Measurements from ENCODE around the gene TMA7.

GRCh38 chr3:48432411-48433371 lies 7.4 kb upstream of the TMA7 start:
- peak; percentile 26; the same call in 1 of the 3 replicates for TF ChIP-seq CTCF (IDR thresholded peaks at IDR 0.05)
- TF ChIP-seq POLR2A (IDR thresholded peaks at IDR 0.05; ENCODE audit: low read length): no peak
- TF ChIP-seq MAX (IDR thresholded peaks at IDR 0.05): no peak
- TF ChIP-seq KDM1A (IDR thresholded peaks at IDR 0.05; ENCODE audit: low read depth): no peak
- TF ChIP-seq HEYL (CRISPR knock-in tag; IDR thresholded peaks at IDR 0.05): no peak
- TF ChIP-seq SMC3 (IDR thresholded peaks at IDR 0.05): no peak
- TF ChIP-seq FOSB (CRISPR knock-in tag; IDR thresholded peaks at IDR 0.05): no peak
- TF ChIP-seq TP53 (CRISPR knock-in tag; IDR thresholded peaks at IDR 0.05): no peak
- no peak for TF ChIP-seq CHD2 (IDR thresholded peaks at IDR 0.05; ENCODE audit: low read length, partially characterized antibody)
